HG03066 (cell line): ENCODE measurements around the gene SND1.

ENCODE experiments used
- ATAC-seq: cut with Tn5 transposase; IDR thresholded peaks from one replicate; pipeline ENCODE4 v1.9.1; 2021; ENCODE audit warnings: low read depth; ENCODE audit not compliant: unreplicated experiment

The SND1 gene

DNA sequence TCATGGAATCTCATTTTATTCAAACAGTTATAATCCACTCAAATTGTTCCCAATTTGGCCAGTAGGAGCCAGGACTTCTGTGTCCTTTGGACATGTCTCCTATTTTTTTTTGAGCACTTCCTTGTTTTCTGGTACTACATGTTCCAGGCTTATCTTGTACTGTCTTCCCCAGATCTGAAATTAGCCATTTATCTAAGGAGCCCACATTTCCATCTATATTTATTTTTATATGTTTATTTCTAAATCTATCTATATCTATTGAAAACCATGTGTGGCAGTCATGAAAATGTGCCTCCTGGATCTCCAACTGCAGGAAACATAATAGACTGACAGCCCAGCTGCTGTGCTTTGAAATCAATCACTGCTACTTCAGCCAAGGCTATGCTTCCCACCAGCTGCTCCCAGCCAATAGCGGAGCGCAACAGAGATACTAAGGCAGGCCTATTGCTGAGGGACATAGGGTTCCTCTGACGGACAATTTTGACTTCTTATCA lies 232.1 kb downstream of the SND1 start:
- ATAC-seq = no peak

DNA sequence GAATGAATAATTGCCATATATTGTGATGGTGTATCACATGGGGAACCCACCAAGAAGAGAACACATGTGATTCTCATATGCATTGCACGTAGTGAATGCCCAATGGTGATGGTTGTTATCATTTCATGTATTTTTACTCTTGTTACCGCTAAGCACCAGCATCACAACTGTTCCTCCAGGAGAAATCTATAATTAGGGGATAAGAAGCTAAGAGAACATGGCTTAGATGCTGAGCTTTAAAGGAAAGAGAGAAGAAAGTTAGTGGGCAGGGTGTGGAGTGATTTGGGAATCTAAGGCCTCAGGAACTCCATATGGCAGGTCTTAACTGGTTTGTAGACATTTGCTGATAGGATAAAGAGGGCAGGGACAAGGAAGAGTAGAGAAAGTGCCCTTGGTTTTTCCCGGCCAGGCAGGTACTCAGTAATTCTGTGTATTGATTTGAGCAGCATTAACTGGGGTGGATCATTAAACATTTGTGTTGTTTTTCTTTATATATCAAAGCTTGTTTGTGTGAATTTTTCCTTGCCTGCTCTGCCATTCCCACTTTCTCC lies 233.3 kb downstream of the SND1 start:
- no peak for ATAC-seq

DNA sequence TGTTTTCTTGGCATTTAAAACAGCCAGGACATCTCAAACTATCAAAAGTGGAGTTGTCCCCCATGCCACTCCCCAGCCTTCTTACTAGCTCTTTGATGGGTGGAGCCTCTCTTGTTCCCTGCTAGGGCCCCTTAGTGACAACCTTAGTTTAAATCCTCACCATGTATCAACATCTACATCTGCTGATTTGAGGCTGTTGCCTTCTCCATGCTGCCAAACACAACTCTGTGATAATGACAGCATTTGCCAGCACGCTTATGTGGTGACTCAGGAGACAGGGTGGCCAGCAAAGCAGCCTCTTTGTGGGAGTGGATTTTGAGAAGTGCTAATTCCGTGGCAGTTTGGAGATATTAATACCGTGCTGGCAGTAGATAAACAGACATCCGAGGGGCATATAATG lies 233.8 kb downstream of the SND1 start:
- no peak for ATAC-seq

DNA sequence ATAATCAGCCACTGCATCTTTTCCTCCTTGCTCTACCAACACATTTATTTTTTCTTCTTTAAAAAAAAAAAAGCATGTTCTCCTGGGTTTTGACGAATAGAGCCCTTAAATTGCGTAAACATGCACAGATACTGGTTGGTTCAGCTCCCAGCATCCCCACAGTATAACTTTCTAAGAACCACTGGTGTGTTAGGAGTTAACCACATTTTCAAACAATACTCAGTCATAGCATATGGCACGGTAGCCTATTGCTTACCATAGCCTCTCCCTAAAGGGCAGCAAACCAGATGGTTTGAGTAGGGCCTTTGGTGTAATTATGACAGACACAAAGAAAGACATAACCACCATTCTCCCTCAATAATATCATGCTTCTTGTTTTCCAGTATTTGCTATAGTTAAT lies 234.3 kb downstream of the SND1 start:
- ATAC-seq = no peak

DNA sequence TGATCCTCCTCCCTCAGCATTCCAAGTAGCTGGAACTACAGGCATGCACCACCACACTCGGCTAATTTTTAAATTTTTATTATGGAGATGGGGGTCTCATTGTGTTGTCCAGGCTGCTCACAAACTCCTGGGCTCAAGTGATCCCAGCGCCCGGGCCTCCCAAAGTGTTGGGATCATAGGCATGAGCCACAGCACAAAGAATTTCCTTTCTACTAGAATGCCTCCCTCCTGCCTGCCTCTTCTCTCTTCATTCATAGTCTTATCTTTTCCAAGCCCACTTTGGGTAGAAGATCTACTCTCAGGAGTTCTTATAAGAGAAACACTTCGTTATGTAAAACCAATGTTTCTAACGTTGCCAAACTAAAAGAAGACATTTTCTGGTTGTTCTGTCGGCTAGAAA lies 235.1 kb downstream of the SND1 start:
- ATAC-seq = no peak

DNA sequence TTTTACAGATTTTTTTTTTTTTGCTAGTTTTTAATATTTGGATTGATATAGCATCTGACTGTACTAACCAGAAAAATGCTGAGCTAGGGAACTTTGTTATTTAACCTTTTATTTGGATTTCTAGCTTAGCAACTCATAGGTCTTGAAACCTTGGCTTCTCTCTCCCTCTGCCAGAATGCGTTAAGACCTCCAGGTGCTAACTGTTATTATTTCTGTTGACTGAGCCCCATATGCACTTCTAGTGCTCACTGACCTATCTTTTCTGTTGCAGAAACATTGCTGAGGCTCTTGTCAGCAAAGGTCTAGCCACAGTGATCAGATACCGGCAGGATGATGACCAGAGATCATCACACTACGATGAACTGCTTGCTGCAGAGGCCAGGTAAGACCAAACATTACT lies 235.6 kb downstream of the SND1 start:
- ATAC-seq = no peak

DNA sequence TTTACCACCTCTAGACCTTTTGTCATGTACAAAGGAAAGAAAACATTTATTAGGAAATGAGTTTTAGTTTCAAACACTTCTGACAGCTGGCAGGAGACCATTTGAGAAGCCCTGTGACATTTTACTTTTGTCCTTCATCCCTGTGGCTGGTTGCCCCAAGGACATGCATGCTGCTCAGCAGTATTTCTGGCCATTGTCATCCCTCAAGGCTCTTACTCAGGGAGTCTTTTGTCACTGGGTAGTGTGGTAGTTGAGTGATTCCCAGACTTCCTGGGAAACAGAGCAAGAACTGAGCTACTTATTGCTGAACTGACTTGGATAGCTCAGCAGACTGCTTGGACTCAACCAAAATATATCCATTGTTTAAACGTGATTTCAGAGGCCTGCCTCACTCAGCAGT lies 236.4 kb downstream of the SND1 start:
- ATAC-seq = no peak

DNA sequence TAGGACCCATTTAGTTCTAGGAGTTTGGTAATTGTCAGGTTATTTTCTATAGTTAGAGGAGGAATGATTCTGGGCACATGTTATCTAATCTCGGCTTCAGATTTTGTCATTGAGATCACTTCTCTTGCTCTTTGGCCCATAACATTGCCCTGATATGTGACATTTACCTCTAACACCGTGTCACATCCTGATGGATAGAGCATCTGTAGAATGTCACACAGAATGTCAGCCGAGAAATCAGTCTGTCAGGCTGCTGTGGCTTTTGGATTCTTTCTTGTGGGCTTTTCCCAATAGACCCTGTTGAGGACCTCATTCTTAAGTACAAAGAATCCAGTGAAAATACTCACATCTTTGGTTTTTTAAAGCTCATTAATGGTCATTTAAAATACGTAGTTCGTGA lies 236.8 kb downstream of the SND1 start:
- ATAC-seq = no peak

DNA sequence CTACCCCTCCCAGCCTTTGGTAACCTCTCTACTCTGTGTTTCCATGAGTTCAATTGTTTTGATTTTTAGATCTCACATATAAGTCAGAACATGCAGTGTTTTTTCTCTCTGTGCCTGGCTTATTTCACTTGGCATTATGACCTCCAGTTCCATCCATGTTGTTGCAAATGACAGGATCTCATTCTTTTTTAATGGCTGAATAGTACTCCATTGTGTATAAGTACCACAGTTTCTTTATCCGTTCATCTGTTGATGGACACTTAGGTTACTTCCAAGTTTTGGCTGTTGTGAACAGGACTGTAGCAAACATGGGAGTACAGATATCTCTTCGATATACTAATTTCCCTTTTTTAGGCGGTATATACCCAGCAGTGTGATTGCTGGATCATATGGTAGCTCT lies 237.7 kb downstream of the SND1 start:
- ATAC-seq = no peak

DNA sequence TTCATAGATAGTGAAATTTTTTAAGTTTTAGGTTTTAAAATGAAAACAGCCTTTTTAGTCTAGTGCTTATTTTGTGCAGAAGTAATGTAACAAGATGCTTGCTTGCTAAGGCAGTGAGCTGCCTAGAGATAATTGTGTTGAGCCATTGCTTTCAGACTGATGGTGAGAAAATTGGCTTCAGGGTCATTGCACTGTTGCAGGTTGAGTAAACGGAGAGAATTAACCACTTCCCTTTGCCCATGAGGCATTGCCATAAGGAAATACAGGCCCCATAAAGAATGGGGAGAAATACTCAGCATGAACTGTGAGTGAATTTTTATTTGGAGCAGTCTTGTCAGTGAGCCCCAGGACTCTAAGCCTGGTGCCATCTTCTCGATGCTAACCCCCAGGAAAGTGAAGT lies 238.7 kb downstream of the SND1 start:
- no peak for ATAC-seq

DNA sequence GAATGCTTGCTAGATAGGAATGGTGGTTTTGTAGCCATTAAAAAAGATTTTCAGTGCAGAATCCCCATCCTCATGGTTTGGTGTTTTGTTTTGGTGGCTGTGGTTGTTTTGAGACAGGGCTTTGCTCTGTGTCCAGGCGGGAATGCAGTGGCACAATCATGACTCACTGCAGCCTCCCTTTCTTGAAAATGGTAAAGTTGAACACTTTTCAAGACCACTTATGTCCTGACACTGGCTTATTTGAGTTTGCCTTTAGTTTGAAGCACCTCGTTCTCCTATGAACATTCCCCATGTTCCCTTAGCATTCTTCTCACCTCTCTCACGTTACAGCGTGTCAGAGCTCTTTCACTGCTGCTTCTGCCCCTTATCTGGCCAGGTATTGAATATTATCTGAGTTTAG lies 239.2 kb downstream of the SND1 start:
- ATAC-seq = no peak

DNA sequence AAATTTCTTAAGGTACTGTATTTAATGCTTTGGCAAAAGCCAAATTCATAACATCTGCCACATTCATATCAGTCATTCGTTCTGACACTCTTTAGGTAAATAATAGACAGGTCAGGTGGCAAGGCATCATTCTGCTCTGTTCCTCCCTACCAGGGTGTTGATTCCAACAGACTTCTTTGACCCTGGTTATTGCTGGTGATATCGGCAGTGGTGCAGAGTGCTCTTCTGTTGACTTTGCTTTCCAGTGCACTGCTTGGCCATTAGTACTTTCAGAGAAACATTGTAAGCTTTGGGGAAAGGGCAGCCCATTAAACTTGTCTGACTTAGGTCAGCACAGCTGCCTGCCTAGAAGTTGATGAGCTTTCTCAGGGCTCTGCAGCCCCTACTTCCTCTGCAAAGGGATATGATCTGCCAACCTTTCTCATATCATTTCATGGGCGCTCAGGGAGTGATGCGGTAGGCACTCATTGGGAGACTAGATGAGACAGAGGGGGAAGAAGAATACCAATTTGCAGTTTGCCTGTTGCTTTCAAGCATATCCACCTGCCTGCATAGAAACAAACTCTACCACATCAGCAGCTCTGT lies 240.0 kb downstream of the SND1 start:
- ATAC-seq = no peak

DNA sequence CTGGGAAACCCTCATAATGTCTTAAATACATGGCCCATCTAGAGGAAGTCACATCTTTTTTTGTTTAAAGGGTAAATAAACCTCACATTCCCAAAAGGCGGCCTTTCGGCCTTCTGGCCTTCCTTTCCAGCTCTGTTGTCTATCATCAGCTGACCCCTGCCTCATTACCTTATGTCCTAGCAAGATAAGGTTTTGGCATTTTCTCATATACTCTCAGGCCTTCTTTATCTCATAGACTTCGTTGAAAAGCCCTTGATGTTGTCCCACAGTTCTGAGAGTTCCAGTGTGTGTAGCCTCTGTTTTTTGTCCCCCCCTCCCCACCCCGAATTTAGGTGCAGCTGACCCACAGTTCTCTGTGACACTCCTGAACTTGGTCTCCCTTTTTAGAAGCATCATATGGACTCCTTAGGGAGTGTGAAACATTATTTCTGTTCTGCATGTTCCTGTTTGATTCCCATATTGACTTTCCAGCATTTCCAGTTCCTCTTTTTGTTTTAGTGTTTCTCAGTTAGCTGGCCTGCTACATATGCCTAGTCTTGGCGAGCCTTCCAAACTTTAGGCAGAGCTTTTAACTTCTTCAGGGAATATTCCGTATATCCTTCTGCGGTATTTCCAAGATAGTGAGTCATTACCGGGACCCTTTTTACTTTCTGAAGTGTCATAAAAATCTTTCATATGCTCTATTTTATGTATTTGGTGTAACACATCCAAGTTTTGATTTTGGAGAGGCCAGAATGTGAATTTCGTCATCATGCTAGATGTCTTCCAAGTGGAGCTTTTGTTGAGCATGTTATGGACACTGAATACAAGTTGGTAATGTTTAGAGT lies 240.7 kb downstream of the SND1 start:
- ATAC-seq = no peak

DNA sequence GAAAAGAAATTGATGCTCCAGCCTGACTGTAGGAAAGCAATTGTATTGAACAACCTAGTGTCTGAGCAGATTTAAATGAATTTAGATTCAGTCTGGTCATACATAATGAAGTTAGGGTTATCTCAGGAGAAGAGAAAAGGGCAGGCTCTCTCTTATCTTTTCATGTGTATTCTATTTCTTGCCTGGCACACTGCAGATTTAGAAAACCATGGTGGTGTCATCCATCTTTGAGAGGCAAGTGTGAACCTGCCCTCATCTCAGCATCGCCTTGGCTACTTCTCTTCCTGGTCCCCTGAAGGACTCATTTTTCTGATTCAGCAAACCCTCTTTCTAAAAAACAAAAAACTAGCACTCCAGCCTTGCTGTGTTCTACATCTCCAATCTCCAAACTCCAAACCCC lies 241.6 kb downstream of the SND1 start:
- ATAC-seq = no peak

DNA sequence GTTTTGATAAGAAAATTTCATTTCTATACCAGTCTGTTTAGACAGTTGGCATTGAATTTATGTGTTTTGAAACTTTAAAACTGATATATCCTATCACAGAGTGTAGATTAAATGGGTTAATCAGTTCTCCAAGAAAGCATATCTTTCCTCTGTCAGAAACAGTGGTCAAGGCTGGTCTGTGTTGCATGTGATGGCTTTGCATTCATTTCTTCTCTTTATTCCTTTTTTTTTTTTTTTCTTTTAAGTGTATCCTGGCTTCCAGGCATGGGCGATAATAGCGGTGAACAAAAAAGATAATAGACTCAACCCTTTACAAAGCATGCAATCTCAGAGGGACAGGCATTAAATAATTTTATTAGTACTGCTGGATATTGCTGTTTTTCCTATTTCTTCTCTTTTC lies 242.6 kb downstream of the SND1 start:
- no peak for ATAC-seq

DNA sequence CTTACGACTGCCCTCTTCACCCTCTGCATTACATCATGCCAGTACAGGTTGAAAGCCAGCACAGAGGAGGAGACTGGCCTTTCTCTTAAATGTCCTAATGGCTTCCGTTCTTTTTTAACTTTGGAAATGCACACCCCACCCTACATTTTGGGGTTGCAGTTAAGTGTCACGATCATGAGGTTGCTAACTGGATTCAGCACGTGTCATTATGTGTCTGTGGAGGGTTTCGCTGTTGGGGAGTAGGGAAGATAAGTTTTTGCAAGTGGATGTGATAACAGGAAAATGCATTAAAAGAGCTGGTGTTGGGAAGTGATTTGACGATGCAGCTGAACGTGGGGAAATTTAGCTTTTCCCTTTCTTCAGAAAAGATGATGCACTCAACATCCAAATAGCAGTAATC lies 243.4 kb downstream of the SND1 start:
- ATAC-seq = no peak

DNA sequence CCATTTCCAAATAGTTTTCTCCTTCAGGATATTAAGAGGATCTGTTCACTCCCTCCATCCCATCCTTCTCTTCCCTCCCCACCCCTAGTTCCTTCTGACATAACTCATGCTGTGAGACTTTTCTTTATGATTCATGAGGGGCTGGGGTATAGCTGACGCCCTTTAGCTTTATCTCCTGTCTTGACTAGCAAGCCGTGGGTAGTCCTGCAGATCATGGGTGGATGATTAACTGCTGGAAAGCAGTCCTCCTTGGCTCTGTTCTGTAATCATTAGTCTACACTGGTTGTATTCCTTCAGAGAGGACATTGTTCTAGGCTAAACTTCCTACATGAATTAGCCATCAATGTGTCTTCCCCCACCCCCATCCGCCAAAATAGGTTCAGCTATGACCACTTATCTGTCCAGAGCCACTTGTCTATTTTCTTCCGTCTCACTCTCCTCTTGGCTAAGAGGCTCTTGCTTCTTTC lies 243.9 kb downstream of the SND1 start:
- ATAC-seq = no peak

DNA sequence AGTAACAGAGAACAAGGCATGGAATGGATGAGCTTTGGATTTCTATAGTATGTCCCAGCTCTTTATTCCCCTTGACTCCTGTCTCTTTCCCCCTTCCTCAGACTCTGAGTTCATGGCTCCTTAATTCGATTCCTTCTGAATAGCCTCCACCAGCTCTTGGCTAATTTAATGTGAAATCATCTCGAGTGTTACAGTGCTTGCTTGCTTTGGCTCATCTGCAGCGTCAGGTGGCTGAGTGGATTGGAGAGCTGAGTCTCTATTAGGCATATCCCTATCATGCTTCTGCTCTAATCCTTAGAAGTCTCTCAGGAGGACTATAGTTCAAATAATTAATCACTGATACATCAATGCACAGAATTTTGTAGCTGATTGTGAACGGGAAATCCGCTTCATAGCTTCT lies 244.7 kb downstream of the SND1 start:
- no peak for ATAC-seq

DNA sequence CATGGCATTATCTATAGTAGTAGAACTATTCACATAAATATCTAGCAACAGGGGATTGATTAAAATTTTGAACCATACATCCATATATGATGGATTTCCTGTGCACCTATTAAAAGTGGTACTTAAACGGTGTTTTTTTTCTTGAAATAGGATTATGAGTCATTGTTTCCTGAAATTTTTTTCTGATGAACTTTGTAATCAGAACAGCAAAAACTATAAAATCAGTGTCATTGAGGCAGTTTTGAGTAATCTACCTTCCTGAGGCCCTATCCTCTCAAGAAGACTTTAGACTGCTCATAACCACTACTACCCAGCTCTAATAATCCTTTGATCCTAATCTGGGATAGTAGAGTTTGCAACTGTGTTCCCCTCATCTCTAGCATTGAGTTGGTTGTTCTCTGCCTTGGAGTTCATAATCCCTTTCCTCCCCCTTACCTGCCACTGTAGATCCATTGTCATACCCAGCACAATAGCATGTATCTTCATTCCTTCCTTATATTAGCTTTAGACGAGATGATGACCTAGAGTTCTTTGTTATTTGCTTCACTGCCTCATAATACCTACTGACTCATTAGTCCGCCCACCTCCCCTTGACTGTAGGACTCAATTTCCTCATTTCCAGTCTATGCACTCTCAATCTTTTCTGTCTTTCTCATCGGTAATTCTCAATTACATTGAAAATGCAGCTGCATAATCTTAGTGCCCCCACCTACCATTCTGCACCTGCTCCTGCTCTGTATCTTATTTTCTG lies 245.9 kb downstream of the SND1 start:
- ATAC-seq = no peak

DNA sequence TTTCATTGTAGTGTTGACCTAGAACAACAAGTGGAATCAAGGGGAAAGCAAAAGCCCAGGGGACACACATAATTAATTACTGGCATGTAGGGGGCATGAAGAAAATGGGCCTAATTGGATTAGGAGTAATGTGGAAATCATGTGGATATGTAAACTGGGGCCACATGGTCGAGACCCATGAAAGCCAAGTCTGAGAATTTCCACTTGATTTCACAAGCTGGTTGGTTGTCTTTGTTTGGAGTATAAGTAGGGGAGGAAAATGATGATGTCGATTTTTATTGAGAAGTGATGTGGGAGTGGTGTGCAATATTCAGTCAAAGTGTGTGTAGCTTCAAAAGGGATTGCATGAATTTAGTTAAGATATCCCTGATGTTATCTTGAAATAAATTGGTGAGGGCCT lies 247.4 kb downstream of the SND1 start:
- no peak for ATAC-seq

DNA sequence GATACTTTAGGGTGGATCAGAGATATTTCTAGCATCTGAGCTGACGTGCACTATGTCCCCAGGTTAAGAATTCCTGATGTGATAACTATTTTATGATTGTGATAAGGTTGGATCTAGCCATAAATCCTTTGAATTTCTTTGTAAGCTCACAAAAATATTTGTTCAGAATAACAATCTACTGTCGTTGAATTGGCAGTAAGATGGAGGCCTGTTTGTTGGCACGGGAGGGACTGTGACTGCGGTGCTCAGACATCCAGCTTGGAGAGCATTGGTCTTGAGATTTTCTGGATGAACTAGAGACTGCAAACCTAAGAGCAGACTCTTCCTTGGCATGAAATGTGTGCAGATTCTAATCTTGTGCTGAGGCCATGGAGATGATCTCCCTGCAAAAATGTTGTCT lies 248.1 kb downstream of the SND1 start:
- no peak for ATAC-seq
